Stimulated activated CD8-positive, alpha-beta memory T cell treated with anti-CD3 and anti-CD28 coated beads, Interleukin-7, amount 100 ng/mL, for 48 hours (primary cell): ENCODE measurements around the gene SOX3.

Experiments used
- DNase-seq, 2 donors: peaks; one replicate each; pipeline ENCODE4 v3.0.0-alpha.2; 2020; ENCODE audit warnings: low read depth in 1 of 2; ENCODE audit errors: extremely low read depth in 1 of 2

SOX3 gene

DNA sequence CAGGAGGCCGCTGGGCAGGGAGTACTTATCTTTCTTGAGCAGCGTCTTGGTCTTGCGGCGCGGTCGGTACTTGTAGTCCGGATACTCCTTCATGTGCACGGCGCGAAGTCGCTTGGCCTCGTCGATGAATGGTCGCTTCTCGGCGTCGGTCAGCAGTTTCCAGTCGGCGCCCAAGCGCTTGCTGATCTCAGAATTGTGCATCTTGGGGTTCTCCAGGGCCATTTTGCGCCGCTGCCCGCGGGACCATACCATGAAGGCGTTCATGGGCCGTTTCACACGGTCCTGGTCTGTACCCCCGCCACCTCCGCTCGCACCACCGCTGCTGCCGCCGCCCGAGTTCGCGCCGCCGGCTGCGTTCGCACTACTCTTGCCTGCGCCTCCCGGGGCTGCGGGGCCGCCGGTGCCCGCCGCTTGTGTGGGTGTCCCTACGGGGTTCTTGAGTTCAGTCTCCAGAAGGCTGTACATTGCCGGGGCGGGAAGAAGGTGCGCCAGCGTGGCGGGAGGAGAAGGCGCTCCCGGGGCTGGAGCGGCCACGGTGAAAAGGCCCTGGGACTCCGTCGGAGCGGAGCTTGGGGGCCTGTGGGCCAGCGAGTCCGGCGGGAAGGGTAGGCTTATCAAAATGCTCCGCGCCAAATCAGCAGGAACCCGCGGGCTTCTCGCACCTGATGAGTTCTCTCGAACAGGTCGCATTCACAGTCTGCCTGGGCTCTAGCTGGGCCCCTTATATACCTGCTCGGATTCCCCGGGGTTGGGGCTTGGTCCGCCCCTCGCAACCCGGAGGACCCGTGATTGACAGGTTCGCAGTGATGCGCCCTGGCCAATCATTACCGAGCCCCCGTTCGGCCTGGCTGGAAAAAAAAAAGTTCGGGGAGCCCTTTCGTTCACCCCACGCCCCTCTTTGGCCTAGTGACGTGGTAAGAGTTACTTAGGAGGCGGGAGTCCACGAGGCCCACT lies at the start of gene SOX3:
Gene SOX3 (minus strand): TSS at position 699 of the 954 bp plus-strand sequence. CDS start 9 bp downstream, at position 690.
- DNase-seq: no peak

DNA sequence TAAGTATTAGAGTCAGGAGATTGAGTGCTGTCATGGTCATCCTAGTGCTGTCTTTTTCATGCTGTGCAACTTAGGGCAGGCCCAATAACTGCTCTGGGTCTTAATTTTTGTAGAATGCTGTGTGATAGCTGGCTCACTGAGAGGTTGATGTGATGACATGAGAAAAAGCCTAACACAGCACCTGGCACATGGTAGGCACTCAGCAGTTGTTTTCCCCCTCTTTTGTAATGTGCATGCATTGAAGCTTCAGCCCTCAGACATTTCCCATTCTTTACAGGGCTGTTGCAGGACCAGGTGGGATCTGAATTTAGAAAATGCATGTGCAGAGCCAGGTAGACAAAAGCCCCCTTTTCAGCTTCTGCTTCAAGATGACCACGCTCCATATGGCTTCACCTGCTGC lies 44.1 kb upstream of the SOX3 start:
- no peak for DNase-seq

DNA sequence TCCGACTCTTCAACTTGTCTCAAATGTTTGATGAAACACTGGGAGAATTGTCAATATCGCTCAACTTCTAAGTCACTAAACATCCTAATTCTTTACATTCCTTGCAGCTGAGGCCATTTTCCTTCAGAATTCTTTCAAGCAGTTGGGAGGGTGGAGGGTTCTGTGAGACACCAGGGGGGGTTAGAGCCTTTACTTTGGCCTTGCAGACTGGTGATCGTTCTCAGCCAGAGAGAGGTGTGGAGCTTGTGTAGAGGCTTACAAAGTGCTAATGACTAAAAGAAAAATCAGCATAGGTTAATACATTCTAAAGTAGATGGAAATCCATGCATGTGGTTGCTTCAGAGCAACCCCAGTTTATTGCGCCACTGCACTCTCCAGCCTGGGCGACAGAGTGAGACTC lies 21.3 kb upstream of the SOX3 start:
- no peak for DNase-seq

DNA sequence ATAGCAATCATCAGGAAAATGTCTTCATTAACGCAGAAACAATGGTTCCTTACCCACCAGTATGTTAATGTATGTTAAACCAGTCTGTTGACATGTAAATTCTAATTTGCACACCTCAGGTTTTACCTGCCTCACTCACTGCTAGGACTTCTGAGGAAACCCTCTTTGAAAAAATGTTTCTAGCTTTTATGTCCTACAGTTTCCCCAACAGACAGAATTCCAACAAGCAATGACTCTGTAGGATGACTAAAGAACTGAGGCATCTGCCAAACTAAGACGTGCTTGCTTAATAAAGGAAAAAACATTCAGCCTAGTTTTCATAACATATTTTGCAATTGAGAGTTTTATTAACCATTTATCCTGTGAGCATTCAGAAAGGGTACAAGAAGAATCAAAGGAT lies 20.6 kb upstream of the SOX3 start:
- no peak for DNase-seq

DNA sequence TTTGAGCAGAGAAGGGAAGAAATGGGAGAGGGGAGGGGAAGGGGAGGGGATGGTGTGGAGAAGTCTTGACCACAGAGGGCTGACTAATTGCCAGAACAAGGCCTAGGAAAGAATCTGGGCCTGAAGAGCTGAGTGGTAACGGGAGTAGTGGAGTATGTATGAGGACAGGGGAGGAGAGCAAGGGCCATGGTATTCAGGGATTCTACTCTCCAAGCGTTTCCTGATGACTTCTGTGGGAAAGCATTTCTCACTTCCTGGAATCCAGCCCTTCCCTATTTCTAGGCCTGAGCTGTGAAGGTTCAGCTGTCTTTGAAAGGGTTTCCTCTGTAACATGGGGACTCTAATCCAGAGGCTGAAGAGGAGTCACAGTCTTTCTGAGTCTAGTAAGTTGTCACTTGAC lies 19.7 kb upstream of the SOX3 start:
- no peak for DNase-seq

DNA sequence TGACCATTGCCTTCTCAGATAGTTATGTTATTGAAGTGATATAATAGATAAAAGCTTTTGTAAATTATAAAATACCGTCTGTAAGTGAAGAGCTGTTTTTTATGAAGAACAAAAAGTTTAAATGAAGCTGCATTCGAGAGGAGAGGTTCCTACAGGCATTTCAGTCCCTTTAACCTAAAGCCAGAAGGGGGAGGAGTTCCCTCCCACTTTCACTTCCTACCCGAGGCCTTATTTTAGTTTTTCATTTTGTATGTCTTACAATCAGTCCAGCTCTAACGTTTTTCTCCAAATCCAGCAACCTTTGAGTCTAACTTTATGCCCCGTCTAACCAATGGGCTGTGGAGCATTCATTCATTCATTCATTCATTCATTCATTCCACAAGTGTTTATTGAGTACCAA lies 16.5 kb upstream of the SOX3 start:
- no peak for DNase-seq

DNA sequence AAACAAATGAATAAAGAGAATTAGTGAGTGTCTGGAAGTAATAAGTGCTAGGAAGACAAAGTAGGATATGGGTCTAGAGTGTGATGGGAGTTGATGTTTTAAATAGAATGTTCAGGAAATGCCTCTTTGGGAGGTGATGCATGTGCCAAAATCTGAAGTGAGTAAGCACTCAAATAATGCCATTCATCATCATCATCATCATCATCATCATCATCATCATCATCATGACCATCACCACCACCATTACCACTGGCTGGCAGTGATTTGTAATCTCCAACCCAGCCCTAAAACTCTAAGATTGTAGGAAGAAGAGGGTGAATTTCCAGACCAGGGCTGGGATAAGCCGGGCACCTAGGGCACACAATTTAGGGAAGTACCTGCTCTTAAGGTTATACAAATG lies 9.7 kb upstream of the SOX3 start:
- DNase-seq: no peak

DNA sequence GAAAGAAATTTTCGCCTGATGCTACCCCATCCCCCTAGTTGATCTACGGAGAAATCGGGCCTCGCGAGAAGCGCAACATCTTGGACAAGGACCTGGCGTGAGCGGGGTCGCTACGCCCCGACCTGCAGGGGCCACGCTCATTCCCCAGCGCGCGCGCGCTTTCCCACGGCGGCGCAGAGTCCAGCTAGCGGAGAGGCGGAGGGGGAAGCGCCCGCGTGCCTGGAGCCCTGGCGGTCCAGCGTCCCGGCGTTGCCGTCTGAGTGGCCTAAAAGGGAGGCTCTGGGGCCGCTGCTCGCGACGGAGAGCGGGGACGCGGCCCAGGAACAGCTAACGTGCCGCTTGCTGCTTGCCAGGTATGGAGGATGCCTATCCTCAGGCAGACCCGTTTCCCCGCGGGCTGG lies 6.0 kb upstream of the SOX3 start:
- DNase-seq: no peak

DNA sequence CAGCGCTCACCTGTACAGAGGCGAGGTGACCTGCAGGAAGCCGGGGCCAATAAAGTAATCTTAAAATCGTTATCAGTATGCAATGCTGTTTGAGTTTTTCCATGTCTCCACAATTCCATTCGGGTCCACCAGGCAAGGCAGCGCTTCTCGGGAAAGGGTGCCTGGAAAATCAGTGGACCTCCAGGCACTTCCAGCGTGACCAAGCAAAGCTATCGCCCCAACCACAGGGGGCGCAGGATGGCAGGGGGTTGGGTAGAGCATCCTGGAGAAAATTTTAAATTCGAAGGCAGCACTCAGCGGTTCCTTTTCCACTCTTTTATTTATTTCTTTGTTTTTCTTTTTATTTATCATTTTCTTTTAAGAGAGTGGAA lies 5.4 kb upstream of the SOX3 start:
- DNase-seq: no peak

DNA sequence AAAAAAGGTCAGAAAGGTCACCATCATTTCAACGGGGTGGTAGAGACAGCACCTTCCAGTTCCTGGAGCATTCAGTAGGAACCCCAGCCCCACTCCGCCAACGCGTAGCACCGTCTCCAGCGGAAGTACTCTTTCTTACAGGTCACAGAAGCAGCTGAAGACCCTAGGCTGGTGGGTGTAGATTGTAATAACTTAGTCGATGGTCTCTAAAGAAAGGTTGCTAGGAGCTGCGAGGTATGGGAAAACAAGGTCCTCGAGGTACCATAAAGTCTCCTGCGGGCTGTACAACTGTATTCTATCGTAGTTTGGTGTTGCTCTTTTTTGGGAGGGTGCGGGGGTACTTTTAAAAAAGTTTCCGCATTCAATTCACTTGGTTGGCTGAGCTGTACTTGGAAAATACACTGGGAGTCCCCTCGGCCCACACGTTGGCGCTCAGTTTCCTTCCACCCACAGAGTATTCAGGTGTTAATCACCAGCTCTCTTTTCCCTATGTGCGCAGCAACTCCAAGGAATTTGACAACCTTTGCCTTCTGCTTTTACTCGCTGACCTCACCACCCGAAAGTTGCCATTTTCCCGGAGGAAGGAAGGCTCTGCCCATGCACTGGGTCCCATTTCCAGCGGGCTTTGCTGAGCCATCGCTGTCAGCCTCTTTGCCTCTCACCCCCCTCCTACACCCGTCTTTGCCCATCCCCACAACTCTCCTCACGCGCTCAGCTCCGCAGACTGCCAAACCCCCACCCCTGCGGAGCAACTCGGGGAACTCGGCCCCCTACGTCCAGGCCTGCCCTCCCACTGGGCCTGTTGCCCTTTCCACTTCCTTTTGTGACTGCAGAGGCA lies 4.8 kb upstream of the SOX3 start:
- DNase-seq: no peak

DNA sequence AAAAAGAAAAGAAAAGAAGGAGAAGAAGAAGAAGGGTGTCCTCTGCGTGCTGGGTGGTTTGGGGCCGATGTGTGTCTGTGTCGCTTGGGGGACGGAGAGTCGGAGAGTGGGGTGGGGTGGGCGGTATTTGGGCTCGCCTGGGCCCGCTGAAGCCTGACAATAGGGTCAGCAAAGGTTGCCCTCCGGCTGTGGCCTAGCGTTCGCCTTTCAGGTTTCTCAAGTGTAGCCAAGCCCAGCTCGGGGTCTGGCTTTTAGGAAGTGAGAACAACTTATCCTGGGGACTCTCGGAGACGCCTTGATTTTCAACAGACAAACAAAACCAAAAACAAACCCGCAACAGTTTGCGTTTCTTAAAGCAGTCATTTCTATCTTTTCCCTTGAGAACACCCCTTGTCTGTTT lies 4.1 kb upstream of the SOX3 start:
- no peak for DNase-seq

DNA sequence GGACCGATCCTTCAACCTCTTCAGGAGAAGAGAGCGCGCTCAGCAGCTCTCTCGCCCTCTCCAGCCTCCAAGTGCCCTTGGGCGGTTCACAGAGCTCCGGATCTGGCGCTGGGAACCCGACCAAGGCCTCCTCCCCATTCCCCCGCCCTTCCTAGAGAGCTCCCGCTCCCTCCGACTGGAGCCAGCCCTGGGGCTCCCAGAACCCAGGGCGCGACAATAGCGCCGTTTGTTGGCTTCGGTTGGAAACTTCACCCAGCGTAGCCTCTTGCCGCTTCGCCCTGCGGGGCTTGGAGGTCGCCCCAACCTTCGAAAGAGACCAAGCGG lies 3.1 kb upstream of the SOX3 start:
- no peak for DNase-seq

DNA sequence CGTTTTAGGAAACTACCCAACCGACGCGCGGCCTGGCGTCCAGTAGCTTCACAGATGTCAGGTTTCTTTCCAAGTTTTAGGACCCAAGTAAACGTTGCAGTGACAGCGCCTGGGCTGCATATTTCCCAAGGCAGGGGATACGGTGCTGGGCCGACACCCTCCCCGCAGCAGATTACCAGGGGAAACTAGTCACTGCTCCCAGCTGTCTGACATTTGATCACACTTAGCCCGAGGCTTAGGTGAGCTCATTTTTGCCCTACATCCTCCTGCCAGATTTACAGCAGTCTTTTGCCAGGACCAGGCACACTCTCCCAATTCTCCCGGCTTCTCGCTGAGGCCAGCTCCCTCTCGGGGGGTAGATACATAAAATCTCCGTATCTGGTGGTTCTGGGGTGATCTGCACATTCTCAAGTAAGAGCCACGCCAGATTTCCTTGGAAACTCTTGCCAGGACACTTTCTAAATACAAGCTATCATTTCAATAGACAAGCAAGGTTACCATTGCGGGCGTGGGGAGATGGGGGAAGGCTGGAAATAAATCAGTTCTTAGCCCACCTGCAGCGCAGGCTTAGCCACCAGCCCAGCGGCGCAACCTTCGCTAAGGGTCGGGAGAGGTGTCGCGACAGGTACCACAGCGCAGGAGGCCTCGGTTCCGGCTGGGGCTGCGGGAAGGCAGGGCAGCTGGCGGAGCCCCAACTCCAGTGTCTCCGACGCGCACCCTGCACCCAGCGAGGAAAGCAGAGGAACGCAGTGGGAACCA lies 2.5 kb upstream of the SOX3 start:
- no peak for DNase-seq

DNA sequence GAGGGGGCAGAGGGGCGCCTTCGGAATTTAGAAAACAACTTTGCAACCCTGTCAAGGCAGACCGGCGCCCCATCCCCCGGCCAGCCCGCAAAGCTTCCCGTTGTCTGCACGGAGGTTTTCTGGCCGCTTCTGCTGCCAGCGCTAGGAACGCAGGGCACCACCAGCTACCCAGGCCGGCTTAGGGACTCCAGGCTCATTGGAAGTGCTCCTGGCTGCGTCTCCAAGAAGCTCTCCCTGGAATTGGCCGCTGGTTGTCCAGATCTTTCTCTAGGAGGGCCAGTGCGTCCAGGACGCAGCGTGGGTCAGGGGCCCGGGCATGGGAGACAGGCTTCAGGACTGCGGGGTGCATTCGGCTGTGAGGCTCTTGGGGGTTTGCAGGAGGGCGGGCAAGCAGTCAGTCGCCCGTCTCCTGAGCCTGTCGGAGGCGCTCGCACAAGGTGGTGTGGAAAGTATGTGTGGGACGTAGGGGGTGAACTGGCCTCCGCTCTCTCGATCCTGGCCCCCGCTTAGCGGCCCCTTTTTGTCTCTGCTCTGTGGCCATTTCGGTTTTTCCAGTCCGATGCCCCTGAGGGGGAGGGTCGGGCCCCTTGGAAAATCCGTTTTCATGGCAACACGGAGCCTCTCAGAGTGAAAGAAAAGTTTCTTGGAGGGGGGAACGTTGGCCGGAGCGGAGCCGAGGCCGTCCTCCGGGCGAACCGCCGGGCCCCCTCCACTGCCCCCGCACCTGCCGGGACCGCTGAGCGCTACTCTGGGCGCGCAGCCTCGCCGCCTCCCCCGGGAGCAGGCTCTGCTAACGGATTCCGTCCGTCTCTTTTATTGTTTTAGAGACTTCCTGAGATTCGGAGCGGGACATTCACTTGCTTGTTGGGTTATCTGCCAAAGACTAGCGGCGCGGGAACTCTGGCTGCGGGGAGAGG lies 810 bp upstream of the SOX3 start:
- no peak for DNase-seq

DNA sequence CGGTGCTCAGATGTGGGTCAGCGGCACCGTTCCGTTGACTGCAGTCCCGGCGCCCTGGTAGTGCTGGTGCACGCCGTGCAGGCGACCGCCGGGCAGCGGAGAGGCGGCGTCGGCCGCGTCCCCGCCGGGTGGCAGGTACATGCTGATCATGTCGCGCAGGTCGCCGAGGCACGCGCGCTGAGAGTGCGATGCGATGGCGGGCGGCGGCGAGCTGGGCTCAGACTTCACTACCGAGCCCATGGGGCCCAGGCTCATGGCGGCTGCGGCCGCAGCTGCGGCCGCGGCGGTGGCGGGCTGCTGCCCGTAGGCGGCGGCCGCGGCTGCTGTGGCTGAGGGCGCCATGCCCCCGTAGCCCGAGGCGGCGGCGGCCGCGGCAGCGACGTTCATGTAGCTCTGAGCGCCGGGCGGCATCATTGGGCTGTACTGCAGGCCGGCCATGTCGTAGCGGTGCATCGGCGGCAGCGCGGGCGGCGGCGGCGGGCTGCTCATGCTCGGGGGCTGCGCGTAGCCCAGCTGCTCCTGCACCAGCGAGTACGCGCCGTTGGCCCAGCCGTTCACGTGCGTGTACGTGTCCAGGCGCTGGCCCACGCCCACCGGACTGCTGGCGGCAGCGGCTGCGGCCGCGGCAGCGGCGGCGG lies 1.0 kb downstream of the SOX3 start:
- DNase-seq: no peak

DNA sequence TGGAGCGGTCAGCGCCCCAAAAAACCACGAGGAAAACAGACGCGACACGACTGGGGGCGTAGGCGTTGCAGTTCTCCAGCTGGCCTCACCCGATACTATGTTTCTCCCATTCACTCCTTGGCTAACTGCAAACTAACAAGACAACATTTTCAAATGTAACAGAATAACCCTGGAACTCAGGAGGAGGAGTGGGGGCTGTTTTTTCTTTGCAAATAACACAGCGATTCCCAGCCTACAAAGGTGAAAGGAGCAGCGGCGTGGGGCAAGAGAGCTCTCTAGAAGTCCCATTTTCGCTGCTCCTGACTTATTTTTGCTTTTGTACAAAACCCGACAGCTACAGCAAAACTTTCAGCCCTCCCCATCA lies 1.6 kb downstream of the SOX3 start:
- DNase-seq: no peak

DNA sequence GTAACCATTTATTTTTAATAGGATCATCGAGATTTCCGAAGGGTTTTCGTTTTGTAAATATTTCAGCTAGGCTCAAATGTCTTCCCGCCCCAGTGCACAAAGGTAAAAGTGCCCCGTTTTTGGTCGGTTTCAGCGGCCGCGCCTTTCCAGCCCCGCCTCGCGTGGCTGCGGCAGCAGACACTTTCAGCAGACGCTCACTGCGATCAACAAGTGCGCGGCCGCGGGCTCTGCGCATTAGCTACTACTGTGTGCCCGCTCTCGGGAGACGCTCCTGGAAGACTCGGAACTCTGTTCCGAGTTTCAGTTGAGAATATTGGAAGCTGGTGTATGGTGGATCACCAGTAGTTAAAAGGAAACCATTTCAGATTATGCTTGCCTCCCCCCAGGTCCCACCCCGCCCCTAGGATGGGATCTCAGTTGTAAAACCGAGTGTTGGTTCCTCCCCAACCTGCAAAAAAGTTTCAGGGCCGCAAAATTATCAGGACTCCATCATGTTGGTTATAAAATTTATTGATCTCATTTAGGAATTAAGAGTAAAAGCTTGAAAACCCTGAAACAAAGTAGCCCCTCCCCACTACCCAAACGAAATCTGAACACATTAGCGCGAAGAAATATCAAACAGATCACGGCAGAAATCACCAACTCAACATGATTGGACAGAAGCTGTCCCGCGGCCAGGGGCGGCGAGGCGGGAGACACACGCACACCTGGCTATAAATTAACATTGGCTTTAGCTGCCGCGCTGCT lies 2.2 kb downstream of the SOX3 start:
- no peak for DNase-seq

DNA sequence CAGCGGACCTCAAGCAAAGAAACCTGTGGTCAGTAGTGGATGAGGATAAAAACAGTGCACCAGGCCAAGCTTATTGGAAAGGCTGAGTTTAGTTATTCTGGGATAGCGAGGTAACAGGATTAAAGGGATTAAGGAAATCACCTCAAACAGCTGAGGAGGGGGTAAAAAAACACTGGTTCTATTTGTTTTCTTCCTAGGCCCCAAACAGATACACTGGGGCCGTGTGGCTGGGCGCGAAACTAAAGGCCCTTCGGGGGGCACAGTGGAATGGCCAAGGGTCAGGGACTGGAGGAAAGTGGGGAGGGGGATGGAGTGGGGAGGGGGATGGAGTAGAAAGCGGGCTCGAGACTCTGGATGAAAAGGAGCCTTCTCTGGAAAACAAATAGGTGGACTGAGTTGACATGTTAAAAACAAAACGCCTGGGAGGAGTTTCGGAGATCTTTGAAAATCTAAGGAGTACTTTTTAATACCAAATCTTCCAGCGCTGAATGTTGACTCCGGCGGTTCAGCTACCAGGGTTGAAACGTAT lies 2.9 kb downstream of the SOX3 start:
- no peak for DNase-seq

DNA sequence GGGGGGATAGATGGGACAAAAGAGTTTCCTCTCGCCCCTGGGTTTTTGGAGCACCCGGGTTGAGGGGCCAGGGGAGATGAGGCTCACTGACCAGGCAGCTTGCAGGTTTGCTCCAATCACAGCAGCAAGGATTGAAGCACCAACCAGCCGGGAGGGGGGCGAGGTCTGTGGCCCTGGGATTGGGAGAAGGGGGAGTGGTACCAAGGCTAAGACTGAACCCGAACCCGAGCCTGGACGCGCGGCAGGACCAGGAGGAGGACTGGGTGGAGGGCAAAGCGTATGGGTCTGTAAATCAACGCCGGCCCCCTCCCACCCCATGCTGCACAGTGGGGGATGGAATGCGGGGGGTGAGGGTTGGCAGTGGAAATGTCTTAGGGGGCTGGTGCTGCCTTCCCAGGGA lies 3.5 kb downstream of the SOX3 start:
- DNase-seq: no peak
